Spleen (tissue), 11 donors: ENCODE measurements around the gene CHRNE. TPM values are rescaled to one million over a fixed set of nuclear protein-coding genes. Genes with fewer than 3 reads are reported as not detected.

Experiments
- DNase-seq: peaks from one replicate; pipeline ENCODE4 v3.0.0-alpha.2; 2020
- H3K27ac ChIP-seq, 8 donors: fragments of 200-600 bp; sonication (generic) in 7 of 8; 1 replicate in 4 of 8; 2 replicates in 4 of 8; pipeline versions ENCODE4 v1.5.0 to v1.8.0; 2016 to 2021; ENCODE audit warnings: inconsistent platforms in 4 of 8, mild to moderate bottlenecking in 4 of 8, moderate library complexity in 1 of 8
- H3K27me3 ChIP-seq, 7 donors: fragments of 200-600 bp; sonication (generic) in 6 of 7; replicated peaks in 1 of 7; 1 replicate in 4 of 7; 2 replicates in 3 of 7; pipeline versions ENCODE4 v1.5.0 to v1.8.0; 2016 to 2021; ENCODE audit warnings: inconsistent platforms in 3 of 7, mild to moderate bottlenecking in 1 of 7
- H3K36me3 ChIP-seq, 6 donors: fragments of 200-600 bp; sonication (generic) in 5 of 6; 1 replicate in 4 of 6; 2 replicates in 2 of 6; pipeline versions ENCODE4 v1.5.0 to v1.8.0; 2016 to 2021; ENCODE audit warnings: inconsistent platforms in 2 of 6
- H3K4me1 ChIP-seq, 6 donors: fragments of 200-600 bp; sonication (generic) in 5 of 6; 1 replicate in 3 of 6; 2 replicates in 3 of 6; pipeline versions ENCODE4 v1.5.0 to v1.8.0; 2016 to 2021; ENCODE audit warnings: inconsistent platforms in 3 of 6
- H3K4me3 ChIP-seq, 8 donors: fragments of 200-600 bp; sonication (generic) in 7 of 8; 1 replicate in 4 of 8; 2 replicates in 4 of 8; pipeline versions ENCODE4 v1.5.0 to v1.8.0; 2016 to 2021; ENCODE audit warnings: inconsistent platforms in 4 of 8, mild to moderate bottlenecking in 4 of 8, moderate library complexity in 2 of 8
- H3K9me3 ChIP-seq, 8 donors: fragments of 200-600 bp; sonication (generic) in 7 of 8; 1 replicate in 4 of 8; 2 replicates in 4 of 8; pipeline versions ENCODE4 v1.5.0 to v1.8.0; 2016 to 2021; ENCODE audit warnings: inconsistent platforms in 4 of 8
- CTCF ChIP-seq, 11 experiments: fragments of 200-600 bp in 7 of 11; fragments of 450-650 bp in 4 of 11; sonication (generic) in 4 of 11; IDR thresholded peaks in 8 of 11; conservative IDR thresholded peaks in 3 of 11; 1 replicate in 7 of 11; 2 replicates in 4 of 11; pipeline versions ENCODE4 v1.4.0 to v1.8.0; 2016 to 2021; ENCODE audit warnings: antibody characterized with exemption in 11 of 11, inconsistent platforms in 4 of 11, mild to moderate bottlenecking in 1 of 11
- POLR2A ChIP-seq, 3 donors: fragments of 450-650 bp; IDR thresholded peaks; one replicate each; pipeline ENCODE4 v1.5.1; 2017; ENCODE audit warnings: antibody characterized with exemption in 3 of 3, mild to moderate bottlenecking in 1 of 3
- POLR2AphosphoS5 ChIP-seq, 3 donors: sonication (generic); formaldehyde crosslinking; IDR thresholded peaks; one replicate each; pipeline ENCODE4 v1.5.1; 2017; ENCODE audit warnings: antibody characterized with exemption in 3 of 3
- WGBS, 5 donors: extraction: QIAGEN DNeasy Blood & Tissue Kit in 3 of 5; methylation state at CpG; one replicate each; pipeline versions ENCODE4 v1.1.5 to v1.1.7; 2013 to 2018; 5-methylcytosine and 5-hydroxymethylcytosine counted together
- intact Hi-C: fragments of 100-400 bp; cut with DNase I; formaldehyde crosslinking; loops from one replicate; pipeline ENCODE4 v1.15.0; 2023; ENCODE audit warnings: low total_unique reads
- polyA plus RNA-seq, 3 donors: library from polyadenylated mRNA; stranded (reverse); fragments of 200-250 nt; gene quantifications; one replicate each; pipeline ENCODE4 v1.2.1, GENCODE V29; 2013
- total RNA-seq, 7 donors: library from RNA; depleted of rRNA in 3 of 7; stranded (reverse); fragments of >200 nt in 3 of 7; fragmentation: NEBNext Ultra II Directional in 4 of 7; extraction: Animal tissue kit (Norgen Biotek cat#: 25700) in 4 of 7; gene quantifications; one replicate each; pipeline versions ENCODE4 v1.1.0 to v1.2.1, GENCODE V29; 2016 to 2021
- donor health status: healthy with polysubstance abuse.
- donor health status: DM: no; HTN: no; CAD: no; lungs with moderate emphysema.
- donor health status: DM: no; HTN: no; CAD: no.
- donor health status: Bipolar disorder and iron deficiency.
- donor health status: healthy.
- donor health status: DM: no; HTN: no; CAD: no.
- donor health status: DM: yes; HTN: yes; CAD: no.

Gene CHRNE
- total and polyA plus RNA-seq, 10 donors = 0.33 to 3.0 (median 1.3) TPM

GRCh38 chr17:4900231-4901107, 2.4 kb downstream of the CHRNE start:
- H3K9me3 ChIP-seq = no peaks in the 10 kb centered on the region
- H3K36me3 ChIP-seq = peaks cover 0 to 24% (median 17%) of the 10 kb centered on the region in 6 donors
- H3K4me3 ChIP-seq = peak overlapping the region; percentile 39 to 81 (median 52)
- H3K27me3 ChIP-seq = peaks cover 0 to 43% (median 0%) of the 10 kb centered on the region in 7 donors
- H3K4me1 ChIP-seq = peaks cover 34 to 60% (median 50%) of the 10 kb centered on the region in 6 donors
- peak; percentile 91 for DNase-seq
- TF ChIP-seq POLR2AphosphoS5 (IDR thresholded peaks at IDR 0.05) (peak; percentile 24 to 62 (median 32)), CTCF (IDR thresholded peaks at IDR 0.05 in 8 of 11, conservative IDR thresholded peaks at IDR 0.05 in 3 of 11) (no peak), POLR2A (IDR thresholded peaks at IDR 0.05) (no peak)
- WGBS, 5 donors = 12 to 35% (median 18%) methylated on average over 29 to 65 of the region's 65 CpGs
- peak overlapping the region in 6 of 8 donors; percentile 64 to 79 (median 74) for H3K27ac ChIP-seq
- intact Hi-C loops = no loop called here

GRCh38 chr17:4899341-4900230, 3.3 kb downstream of the CHRNE start, which contains the start of gene C17orf107:
Gene C17orf107, plus strand, starts transcription at chr17:4899536. Its CDS starts 227 bp downstream, at chr17:4899763.
- peak; percentile 75 to 88 (median 75) for TF ChIP-seq POLR2AphosphoS5 (IDR thresholded peaks at IDR 0.05)
- no peak for TF ChIP-seq POLR2A (IDR thresholded peaks at IDR 0.05)
- Histone ChIP-seq H3K9me3 (no peaks in the 10 kb centered on the region), H3K27me3 (peaks cover 0 to 43% (median 0%) of the 10 kb centered on the region in 7 donors), H3K4me3 (peak within 1 kb of the TSS; percentile 39 to 81 (median 52)), H3K36me3 (peaks cover 0 to 33% (median 26%) of the 10 kb centered on the region in 6 donors), H3K4me1 (peaks cover 34 to 60% (median 50%) of the 10 kb centered on the region in 6 donors), H3K27ac (peak within 1 kb of the TSS in 6 of 8 donors; percentile 13 to 79 (median 70))
- peak; percentile 96 for DNase-seq
- intact Hi-C loops = no loop called here
- 8 to 20% (median 11%) methylated on average over 36 to 60 of the region's 60 CpGs for WGBS, 5 donors

DNA sequence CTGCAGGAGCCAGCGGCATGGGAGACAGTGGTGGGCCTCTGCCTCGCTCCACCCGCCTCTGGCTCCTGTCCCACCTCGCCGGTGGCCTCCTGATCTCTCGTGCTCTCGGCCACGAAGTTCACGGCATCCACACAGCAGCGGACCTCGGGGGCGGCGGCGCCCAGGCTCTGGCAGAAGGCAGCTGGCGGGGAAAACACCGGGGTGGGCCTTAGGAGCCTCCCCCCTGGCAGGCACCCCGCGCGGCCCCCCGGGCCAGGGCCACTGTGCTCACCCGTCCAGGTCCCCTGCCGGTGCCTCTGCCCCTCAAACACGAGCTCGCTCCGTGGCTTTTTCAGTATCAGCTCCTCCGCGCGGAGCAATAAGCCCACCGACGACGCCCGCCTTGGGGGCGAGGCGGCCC, 4.0 kb downstream of the CHRNE start:
- WGBS, 5 donors = 7 to 19% (median 17%) methylated on average over 8 to 34 of the region's 34 CpGs
- Histone ChIP-seq H3K27ac (peak overlapping the region in 6 of 8 donors; percentile 13 to 79 (median 54)), H3K4me3 (peak overlapping the region; percentile 39 to 81 (median 52)), H3K9me3 (no peaks in the 10 kb centered on the region), H3K27me3 (peaks cover 0 to 39% (median 0%) of the 10 kb centered on the region in 7 donors), H3K4me1 (peaks cover 34 to 60% (median 50%) of the 10 kb centered on the region in 6 donors), H3K36me3 (peaks cover 0 to 39% (median 32%) of the 10 kb centered on the region in 6 donors)
- no peak for DNase-seq
- TF ChIP-seq POLR2A (IDR thresholded peaks at IDR 0.05) = no peak
- no peak for TF ChIP-seq CTCF (IDR thresholded peaks at IDR 0.05 in 8 of 11, conservative IDR thresholded peaks at IDR 0.05 in 3 of 11)
- no peak for TF ChIP-seq POLR2AphosphoS5 (IDR thresholded peaks at IDR 0.05)
- intact Hi-C loops = no loop called here

DNA sequence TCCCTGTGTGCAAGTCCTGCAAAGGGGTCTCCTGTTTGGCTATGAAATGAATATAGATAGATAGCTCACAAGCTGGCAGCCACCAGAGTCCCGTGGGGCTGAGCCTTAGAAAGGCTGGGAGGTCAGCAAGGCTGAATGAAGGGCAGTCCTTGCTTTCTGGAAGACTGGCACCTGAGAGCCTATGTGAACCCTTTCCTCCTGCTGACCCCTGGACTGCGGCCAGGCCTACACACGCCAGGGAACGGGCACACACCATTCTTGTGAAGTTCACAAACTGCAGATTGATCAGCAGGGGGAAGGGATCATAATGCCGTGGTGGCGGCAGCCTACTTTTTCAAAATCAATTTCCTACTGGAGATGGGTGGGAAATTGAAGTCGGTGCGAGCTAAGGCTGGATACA, 4.5 kb downstream of the CHRNE start:
- Histone ChIP-seq H3K9me3 (no peaks in the 10 kb centered on the region), H3K27ac (peak overlapping the region in 2 of 8 donors; percentile 7 to 65), H3K4me3 (peak overlapping the region in 1 of 8 donors; percentile 81), H3K36me3 (peaks cover 0 to 45% (median 38%) of the 10 kb centered on the region in 6 donors), H3K4me1 (peaks cover 32 to 54% (median 47%) of the 10 kb centered on the region in 6 donors), H3K27me3 (peaks cover 0 to 36% (median 0%) of the 10 kb centered on the region in 7 donors)
- DNase-seq = no peak
- intact Hi-C loops = no loop called here
- TF ChIP-seq CTCF (IDR thresholded peaks at IDR 0.05 in 8 of 11, conservative IDR thresholded peaks at IDR 0.05 in 3 of 11) (no peak), POLR2A (IDR thresholded peaks at IDR 0.05) (no peak), POLR2AphosphoS5 (IDR thresholded peaks at IDR 0.05) (no peak)
- 78 to 93% (median 83%) methylated on average over 8 of the region's 8 CpGs for WGBS, 5 donors
